OCI-LY1 (cell line): ENCODE results near the gene ACR.

Experiments
- H2AFZ ChIP-seq: fragments of 200-600 bp; sonication (generic), shearing (Covaris generic); 2 replicates; pipeline ENCODE4 v1.6.0; 2014; ENCODE audit warnings: antibody characterized with exemption, mild to moderate bottlenecking, low read length
- H3F3A ChIP-seq: fragments of 200-600 bp; sonication (generic), shearing (Covaris generic); 2 replicates; pipeline ENCODE4 v1.6.0; 2014; ENCODE audit warnings: mild to moderate bottlenecking, antibody characterized with exemption, low read length, moderate library complexity; ENCODE audit not compliant: insufficient read depth
- H3K27ac ChIP-seq: fragments of 200-600 bp; sonication (generic); 2 replicates; pipeline ENCODE4 v1.5.1; 2014; ENCODE audit warnings: low read length, mixed run types, mild to moderate bottlenecking, low read depth; ENCODE audit not compliant: poor library complexity, severe bottlenecking
- H3K27me3 ChIP-seq: fragments of 200-600 bp; sonication (generic); 2 replicates; pipeline ENCODE4 v1.6.0; 2014; ENCODE audit warnings: antibody characterized with exemption, mild to moderate bottlenecking, low read length, moderate library complexity; ENCODE audit not compliant: insufficient read depth
- H3K36me3 ChIP-seq: fragments of 200-600 bp; sonication (generic); 2 replicates; pipeline ENCODE4 v1.6.1; 2014; ENCODE audit warnings: mild to moderate bottlenecking, antibody characterized with exemption, low read length, moderate library complexity, mixed read lengths; ENCODE audit not compliant: insufficient read depth
- H3K4me1 ChIP-seq: fragments of 200-600 bp; sonication (generic); 2 replicates; pipeline ENCODE4 v1.5.1; 2014; ENCODE audit warnings: mild to moderate bottlenecking, low read length, moderate library complexity; ENCODE audit not compliant: insufficient read depth, severe bottlenecking
- H3K4me2 ChIP-seq: fragments of 200-600 bp; sonication (generic), shearing (Covaris generic); 2 replicates; pipeline ENCODE4 v1.6.1; 2014; ENCODE audit warnings: low read length
- H3K4me3 ChIP-seq: fragments of 200-600 bp; sonication (generic); 2 replicates; pipeline ENCODE4 v1.5.1; 2014; ENCODE audit warnings: low read length, low read depth, mild to moderate bottlenecking, mixed read lengths; ENCODE audit not compliant: poor library complexity, severe bottlenecking
- H3K79me2 ChIP-seq: fragments of 200-600 bp; shearing (Covaris generic); 2 replicates; pipeline ENCODE4 v1.6.1; 2016; ENCODE audit warnings: mixed run types, low read length, mixed read lengths; ENCODE audit not compliant: insufficient read depth
- H3K9ac ChIP-seq: fragments of 200-600 bp; sonication (generic), shearing (Covaris generic); 2 replicates; pipeline ENCODE4 v1.6.1; 2014; ENCODE audit warnings: mild to moderate bottlenecking, low read length, mixed read lengths
- H3K9me2 ChIP-seq: fragments of 200-600 bp; sonication (generic), shearing (Covaris generic); 2 replicates; pipeline ENCODE4 v1.6.1; 2014; ENCODE audit warnings: low read depth, mild to moderate bottlenecking, low read length, mixed read lengths
- H3K9me3 ChIP-seq: fragments of 200-600 bp; shearing (Covaris generic); 2 replicates; pipeline ENCODE4 v1.6.1; 2014; ENCODE audit warnings: low read length, mixed read lengths
- H4K20me1 ChIP-seq: fragments of 200-600 bp; sonication (generic), shearing (Covaris generic); 2 replicates; pipeline ENCODE4 v1.6.0; 2016; ENCODE audit warnings: mild to moderate bottlenecking, low read length; ENCODE audit not compliant: insufficient read depth
- EZH2 ChIP-seq: fragments of 200-600 bp; sonication (generic), shearing (Covaris generic); IDR thresholded peaks from 2 replicates; pipeline ENCODE4 v1.8.0; 2017; ENCODE audit warnings: borderline replicate concordance, mixed run types, mild to moderate bottlenecking, antibody characterized with exemption, low read length, moderate library complexity, mixed read lengths
- TF ChIP-seq, protein P1 (sequence below): fragments of 200-600 bp; sonication (generic), shearing (Covaris generic); IDR thresholded peaks from 2 replicates; pipeline ENCODE4 v1.5.1; 2017; ENCODE audit warnings: mild to moderate bottlenecking, antibody characterized with exemption, low read length, moderate library complexity, mixed read lengths

Gene ACR

GRCh38 chr22:50708996-50709395 is 29.0 kb upstream of the ACR start:
- H4K20me1 ChIP-seq, result no peaks in the 10 kb centered on the region
- H3K9me3 ChIP-seq, result no peaks in the 10 kb centered on the region
- H3K36me3 ChIP-seq, result no peaks in the 10 kb centered on the region
- H3K4me2 ChIP-seq, result no peak overlapping the region
- no peaks in the 10 kb centered on the region for H3K9me2 ChIP-seq
- no peak overlapping the region for H2AFZ ChIP-seq
- H3K27ac ChIP-seq, result no peak overlapping the region
- no peaks in the 10 kb centered on the region for H3F3A ChIP-seq
- no peaks in the 10 kb centered on the region for H3K4me1 ChIP-seq
- TF ChIP-seq EZH2, result no peak
- TF ChIP-seq, protein P1, sequence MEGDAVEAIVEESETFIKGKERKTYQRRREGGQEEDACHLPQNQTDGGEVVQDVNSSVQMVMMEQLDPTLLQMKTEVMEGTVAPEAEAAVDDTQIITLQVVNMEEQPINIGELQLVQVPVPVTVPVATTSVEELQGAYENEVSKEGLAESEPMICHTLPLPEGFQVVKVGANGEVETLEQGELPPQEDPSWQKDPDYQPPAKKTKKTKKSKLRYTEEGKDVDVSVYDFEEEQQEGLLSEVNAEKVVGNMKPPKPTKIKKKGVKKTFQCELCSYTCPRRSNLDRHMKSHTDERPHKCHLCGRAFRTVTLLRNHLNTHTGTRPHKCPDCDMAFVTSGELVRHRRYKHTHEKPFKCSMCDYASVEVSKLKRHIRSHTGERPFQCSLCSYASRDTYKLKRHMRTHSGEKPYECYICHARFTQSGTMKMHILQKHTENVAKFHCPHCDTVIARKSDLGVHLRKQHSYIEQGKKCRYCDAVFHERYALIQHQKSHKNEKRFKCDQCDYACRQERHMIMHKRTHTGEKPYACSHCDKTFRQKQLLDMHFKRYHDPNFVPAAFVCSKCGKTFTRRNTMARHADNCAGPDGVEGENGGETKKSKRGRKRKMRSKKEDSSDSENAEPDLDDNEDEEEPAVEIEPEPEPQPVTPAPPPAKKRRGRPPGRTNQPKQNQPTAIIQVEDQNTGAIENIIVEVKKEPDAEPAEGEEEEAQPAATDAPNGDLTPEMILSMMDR, result no peak
- no peak overlapping the region for H3K9ac ChIP-seq
- H3K4me3 ChIP-seq, result no peak overlapping the region
- no peaks in the 10 kb centered on the region for H3K79me2 ChIP-seq
- peaks cover under 1% of the 10 kb centered on the region; the same call in 1 of the 2 replicates for H3K27me3 ChIP-seq

GRCh38 chr22:50710221-50710620 is 27.8 kb upstream of the ACR start:
- Histone ChIP-seq H3K4me1 (no peaks in the 10 kb centered on the region), H3K27ac (no peak overlapping the region), H3K4me2 (no peak overlapping the region), H3K9me2 (no peaks in the 10 kb centered on the region), H3F3A (no peaks in the 10 kb centered on the region), H3K36me3 (no peaks in the 10 kb centered on the region), H4K20me1 (no peaks in the 10 kb centered on the region), H3K9me3 (no peaks in the 10 kb centered on the region), H3K27me3 (peaks cover 3% of the 10 kb centered on the region; the same call in 1 of the 2 replicates), H3K79me2 (no peaks in the 10 kb centered on the region), H3K4me3 (no peak overlapping the region), H3K9ac (no peak overlapping the region), H2AFZ (no peak overlapping the region)
- no peak for TF ChIP-seq EZH2
- TF ChIP-seq, protein P1, result no peak

DNA sequence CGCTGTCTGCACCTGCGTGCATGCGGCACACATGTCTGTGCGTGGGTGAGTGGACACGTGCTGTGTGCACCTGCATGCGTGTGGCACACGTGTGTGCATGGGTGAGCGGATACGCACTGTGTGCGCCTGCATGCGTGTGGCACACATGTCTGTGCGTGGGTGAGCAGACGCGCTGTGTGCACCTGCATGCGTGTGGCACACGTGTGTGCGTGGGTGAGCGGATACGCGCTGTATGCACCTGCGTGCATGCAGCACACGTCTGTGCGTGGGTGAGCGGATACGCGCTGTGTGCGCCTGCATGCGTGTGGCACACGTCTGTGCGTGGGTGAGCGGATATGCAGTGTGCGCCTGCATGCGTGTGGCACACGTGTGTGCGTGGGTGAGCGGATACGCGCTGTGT is 27.1 kb upstream of the ACR start:
- Histone ChIP-seq H3K4me1 (no peaks in the 10 kb centered on the region), H3K9ac (no peak overlapping the region), H3K36me3 (no peaks in the 10 kb centered on the region), H2AFZ (no peak overlapping the region), H3K9me3 (no peaks in the 10 kb centered on the region), H3K79me2 (no peaks in the 10 kb centered on the region), H3K27me3 (peaks cover 3% of the 10 kb centered on the region; the same call in 1 of the 2 replicates), H3K4me2 (no peak overlapping the region), H3K27ac (no peak overlapping the region), H3F3A (no peaks in the 10 kb centered on the region), H3K4me3 (no peak overlapping the region), H4K20me1 (no peaks in the 10 kb centered on the region), H3K9me2 (no peaks in the 10 kb centered on the region)
- TF ChIP-seq, protein P1, result no peak
- no peak for TF ChIP-seq EZH2
